Common myeloid progenitor, CD34-positive (primary cell): ENCODE measurements around the gene NCOA3.
"Not testable (repeated sequence)": the region's sequence is repeated elsewhere in the genome, so short reads cannot be mapped to it uniquely, and the experiment has no call there.

Experiments used
- CTCF ChIA-PET: fragments of 350-600 bp; sonication (Branson Sonifier 250); formaldehyde crosslinking; loops from one replicate; lab custom pipeline; 2021; ENCODE audit warnings: antibody characterized with exemption; lab: Charles Lee
- POLR2A ChIA-PET: fragments of 350-600 bp; sonication (Branson Sonifier 250); formaldehyde crosslinking; loops from one replicate; lab custom pipeline; 2021; ENCODE audit warnings: antibody characterized with exemption; lab: Charles Lee
- DNase-seq, 3 donors: peaks; one replicate each; pipeline versions ENCODE4 v3.0.0 to v3.0.0-alpha.2; 2013
- H3K27ac ChIP-seq, 2 experiments: 1 replicate in 1 of 2; 2 replicates in 1 of 2; pipeline ENCODE4 v1.7.0; 2013; ENCODE audit warnings: inconsistent platforms in 2 of 2, low read length in 2 of 2, mild to moderate bottlenecking in 2 of 2, low read depth in 1 of 2, moderate library complexity in 1 of 2; ENCODE audit not compliant: severe bottlenecking in 2 of 2, insufficient read depth in 1 of 2, poor library complexity in 1 of 2
- H3K27me3 ChIP-seq, 5 experiments: replicated peaks in 2 of 5; 1 replicate in 3 of 5; 2 replicates in 2 of 5; pipeline versions ENCODE4 v1.6.1 to v1.7.0; 2013; ENCODE audit warnings: low read length in 4 of 5, mild to moderate bottlenecking in 2 of 5, moderate library complexity in 2 of 5, inconsistent platforms in 1 of 5; ENCODE audit not compliant: insufficient read depth in 5 of 5, control insufficient read depth in 4 of 5
- H3K36me3 ChIP-seq, 4 experiments: 1 replicate in 2 of 4; 2 replicates in 2 of 4; pipeline versions ENCODE4 v1.6.1 to v1.7.0; 2013; ENCODE audit warnings: low read length in 3 of 4, control low read depth in 1 of 4, mild to moderate bottlenecking in 1 of 4; ENCODE audit not compliant: control insufficient read depth in 4 of 4, insufficient read depth in 4 of 4
- H3K4me1 ChIP-seq, 4 experiments: 1 replicate in 3 of 4; 2 replicates in 1 of 4; pipeline versions ENCODE4 v1.6.1 to v1.7.1; 2013; ENCODE audit warnings: low read length in 3 of 4, mild to moderate bottlenecking in 3 of 4, control low read depth in 1 of 4, inconsistent platforms in 1 of 4, moderate library complexity in 1 of 4; ENCODE audit not compliant: control insufficient read depth in 4 of 4, insufficient read depth in 4 of 4; ENCODE audit errors: control extremely low read depth in 1 of 4
- H3K4me3 ChIP-seq, 7 experiments: 1 replicate in 4 of 7; 2 replicates in 3 of 7; pipeline versions ENCODE4 v1.5.1 to v1.7.0; 2013; ENCODE audit warnings: mild to moderate bottlenecking in 7 of 7, low read length in 6 of 7, moderate library complexity in 6 of 7, inconsistent platforms in 2 of 7, low read depth in 2 of 7, control low read depth in 1 of 7; ENCODE audit not compliant: insufficient read depth in 4 of 7, control insufficient read depth in 1 of 7; ENCODE audit errors: extremely low read depth in 1 of 7
- H3K9me3 ChIP-seq, 5 experiments: 1 replicate in 4 of 5; 2 replicates in 1 of 5; pipeline versions ENCODE4 v1.6.1 to v1.7.1; 2013; ENCODE audit warnings: low read length in 4 of 5, mild to moderate bottlenecking in 2 of 5, inconsistent platforms in 1 of 5, low read depth in 1 of 5, moderate library complexity in 1 of 5; ENCODE audit not compliant: control insufficient read depth in 4 of 5, insufficient read depth in 2 of 5; ENCODE audit errors: control extremely low read depth in 1 of 5
- WGBS: methylation state at CpG from one replicate; pipeline ENCODE4 v1.1.5; 2013; ENCODE audit not compliant: insufficient coverage; 5-methylcytosine and 5-hydroxymethylcytosine counted together

NCOA3 gene

GRCh38 chr20:47456952-47457724, 44.5 kb upstream of the NCOA3 start:
- no peaks in the 10 kb centered on the region for H3K27me3 ChIP-seq
- H3K4me1 ChIP-seq = peaks cover 0 to 9% (median 0%) of the 10 kb centered on the region in 4 experiments
- H3K36me3 ChIP-seq = no peaks in the 10 kb centered on the region
- no peak for DNase-seq
- POLR2A ChIA-PET = no interaction called here
- 91% methylated on average over 8 of the region's 13 CpGs for WGBS
- no peaks in the 10 kb centered on the region for H3K9me3 ChIP-seq
- no peak overlapping the region for H3K27ac ChIP-seq
- CTCF ChIA-PET = interaction anchor here (1.1 kb wide), 1 partner anchor 44 kb away, joined by 3 read pairs; the partner anchor contains the start of gene NCOA3
- H3K4me3 ChIP-seq = no peak overlapping the region

GRCh38 chr20:47458280-47459050, 43.2 kb upstream of the NCOA3 start:
- not testable (repeated sequence) for DNase-seq, H3K4me3 ChIP-seq, H3K36me3 ChIP-seq, H3K9me3 ChIP-seq, H3K27me3 ChIP-seq, H3K27ac ChIP-seq, H3K4me1 ChIP-seq
- WGBS = no CpG with 5 or more reads among the region's 8 CpGs
- CTCF ChIA-PET = interaction anchor here (1.0 to 1.1 kb wide), 2 partner anchors 43 to 74 kb away, joined by 3 read pairs; partner anchors contain the start of gene NCOA3
- POLR2A ChIA-PET = interaction anchor here (0.6 kb wide), 1 partner anchor 22 kb away, joined by 3 read pairs; no protein-coding TSS in a partner anchor

DNA sequence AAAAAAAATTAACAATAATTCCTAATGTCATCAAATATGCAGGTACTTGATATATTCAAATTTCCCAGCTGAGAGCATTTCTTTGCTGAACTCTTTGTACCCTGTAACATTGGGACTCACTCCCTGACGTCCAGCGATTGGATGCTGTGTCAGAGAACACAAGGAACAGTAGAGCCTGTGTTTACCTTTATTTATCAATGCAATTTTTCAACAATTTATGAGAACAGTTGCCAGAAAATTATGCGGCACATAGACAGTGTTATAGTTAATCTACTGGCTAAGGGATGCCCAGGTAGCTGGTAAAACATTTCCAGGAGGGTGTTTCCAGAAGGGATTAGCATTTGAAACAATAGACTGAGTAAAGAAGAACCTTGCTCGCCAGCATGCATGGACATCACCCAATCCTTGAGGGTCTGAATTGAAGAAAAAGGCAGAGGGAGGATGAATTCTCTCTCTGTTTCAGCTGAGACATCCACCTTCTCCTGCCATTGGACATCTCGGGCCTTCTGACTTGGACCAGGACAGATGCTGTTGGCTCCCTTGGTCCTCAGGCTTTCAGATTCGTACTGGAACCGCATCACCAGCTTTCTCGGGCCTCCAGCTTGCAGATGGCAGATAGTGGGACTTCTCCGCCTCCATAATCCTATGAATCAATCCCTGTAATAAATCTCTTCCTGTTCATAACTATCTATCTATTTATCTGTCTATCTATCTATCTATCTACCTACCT, 42.2 kb upstream of the NCOA3 start:
- H3K9me3 ChIP-seq = no peaks in the 10 kb centered on the region
- no peak for DNase-seq
- no peaks in the 10 kb centered on the region for H3K36me3 ChIP-seq
- 96% methylated on average over 9 of the region's 9 CpGs for WGBS
- POLR2A ChIA-PET = no interaction called here
- no peaks in the 10 kb centered on the region for H3K27me3 ChIP-seq
- peaks cover 0 to under 1% (median 0%) of the 10 kb centered on the region in 4 experiments for H3K4me1 ChIP-seq
- CTCF ChIA-PET = interaction anchor here (0.9 kb wide), 1 partner anchor 46 kb away, joined by 3 read pairs; no protein-coding TSS in a partner anchor
- no peak overlapping the region for H3K27ac ChIP-seq
- H3K4me3 ChIP-seq = no peak overlapping the region

DNA sequence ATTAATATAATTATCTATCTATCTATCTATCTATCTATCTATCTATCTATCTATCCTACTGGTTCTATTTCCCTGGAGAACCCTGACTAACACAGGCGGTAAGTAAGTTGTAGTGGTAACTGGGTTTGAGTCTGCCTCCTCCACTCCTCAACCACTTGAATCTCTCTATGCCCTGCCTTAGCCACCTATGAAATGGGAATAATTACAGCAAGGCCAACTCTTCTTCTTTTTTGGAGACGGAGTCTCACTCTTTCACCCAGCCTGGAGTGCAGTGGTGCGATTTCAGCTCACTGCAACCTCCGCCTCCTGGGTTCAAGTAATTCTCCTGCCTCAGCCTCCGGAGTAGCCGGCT, 41.0 kb upstream of the NCOA3 start:
- not testable (repeated sequence) for DNase-seq, H3K4me1 ChIP-seq

DNA sequence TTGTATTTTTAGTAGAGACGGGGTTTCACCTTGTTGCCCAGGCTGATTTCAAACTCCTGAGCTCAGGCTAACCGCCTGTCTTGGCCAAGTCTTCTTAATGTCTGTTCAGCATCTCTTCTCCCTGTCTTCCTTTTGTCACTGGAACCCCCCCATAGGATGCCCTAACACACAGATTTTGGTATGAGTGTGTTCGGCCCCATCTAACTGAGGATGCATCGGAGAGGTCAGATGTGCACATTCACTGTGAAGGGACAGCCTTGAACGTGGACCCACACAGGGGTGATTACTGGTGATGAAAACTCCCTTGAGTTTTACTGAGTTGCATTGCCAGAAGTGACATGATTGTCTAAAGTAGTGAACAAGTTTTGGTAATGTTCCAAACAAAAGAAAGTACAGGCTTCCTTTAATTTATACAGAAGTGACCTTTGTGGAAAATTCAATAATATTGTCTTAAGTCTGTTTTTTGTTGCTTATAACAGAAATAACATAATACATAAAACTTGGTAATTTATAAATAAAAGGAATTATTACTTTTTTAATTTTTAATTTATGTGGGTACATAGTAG, 40.5 kb upstream of the NCOA3 start:
- H3K9me3 ChIP-seq = no peaks in the 10 kb centered on the region
- 94% methylated on average over 5 of the region's 5 CpGs for WGBS
- no peaks in the 10 kb centered on the region for H3K36me3 ChIP-seq
- H3K27me3 ChIP-seq = no peaks in the 10 kb centered on the region
- POLR2A ChIA-PET = no interaction called here
- H3K27ac ChIP-seq = no peak overlapping the region
- DNase-seq = no peak
- no peak overlapping the region for H3K4me3 ChIP-seq
- H3K4me1 ChIP-seq = no peaks in the 10 kb centered on the region
- CTCF ChIA-PET = no interaction called here

More for the DNA sequence above, 41.0 kb upstream of the NCOA3 start:
- CTCF ChIA-PET, H3K36me3 ChIP-seq, H3K27me3 ChIP-seq, POLR2A ChIA-PET, H3K4me3 ChIP-seq, H3K27ac ChIP-seq, H3K9me3 ChIP-seq: not testable (repeated sequence)
- WGBS = 100% methylated on average over 5 of the region's 6 CpGs

DNA sequence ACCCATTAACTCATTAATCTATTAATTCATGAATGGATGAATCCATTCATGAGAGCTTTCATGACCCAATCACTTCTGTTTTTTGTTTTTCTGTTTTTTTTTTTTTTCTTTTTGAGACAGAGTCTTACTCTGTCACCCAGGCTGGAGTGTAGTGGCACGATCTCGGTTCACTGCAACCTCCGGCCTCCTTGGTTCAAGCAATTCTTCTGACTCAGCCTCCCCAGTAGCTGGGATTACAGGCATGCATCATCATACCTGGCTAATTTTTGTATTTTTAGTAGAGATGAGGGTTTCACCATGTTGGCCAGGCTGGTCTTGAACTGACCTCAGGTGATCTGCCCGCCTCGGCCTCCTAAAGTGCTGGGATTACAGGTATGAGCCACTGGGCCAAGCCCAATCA, 39.8 kb upstream of the NCOA3 start:
- CTCF ChIA-PET, H3K9me3 ChIP-seq, DNase-seq, H3K4me1 ChIP-seq, H3K27me3 ChIP-seq, POLR2A ChIA-PET, H3K4me3 ChIP-seq, H3K27ac ChIP-seq, H3K36me3 ChIP-seq: not testable (repeated sequence)
- WGBS = 100% methylated on average over 3 of the region's 5 CpGs
